IMR-90 (cell line): ENCODE data around the gene UPK3A.

Experiments
- CEBPB ChIP-seq: IDR thresholded peaks from 2 replicates; pipeline ENCODE4 v1.6.1; 2012; ENCODE audit warnings: low read depth, low read length, improper control_type of control experiment
- MAFK ChIP-seq: IDR thresholded peaks from 2 replicates; pipeline ENCODE4 v1.6.1; 2012; ENCODE audit warnings: low read depth, low read length, improper control_type of control experiment
- MAZ ChIP-seq: IDR thresholded peaks from 2 replicates; pipeline ENCODE4 v1.6.1; 2012; ENCODE audit warnings: low read depth, mild to moderate bottlenecking, low read length, improper control_type of control experiment, moderate library complexity, borderline replicate concordance
- MXI1 ChIP-seq: IDR thresholded peaks from 2 replicates; pipeline ENCODE4 v1.6.1; 2012; ENCODE audit warnings: low read depth, mild to moderate bottlenecking, low read length, moderate library complexity, borderline replicate concordance
- POLR2A ChIP-seq: IDR thresholded peaks from 2 replicates; pipeline ENCODE4 v1.6.1; 2012; ENCODE audit warnings: mild to moderate bottlenecking, low read depth, low read length
- RAD21 ChIP-seq: IDR thresholded peaks from 2 replicates; pipeline ENCODE4 v1.6.1; 2012; ENCODE audit warnings: low read length, improper control_type of control experiment
- RCOR1 ChIP-seq: IDR thresholded peaks from 2 replicates; pipeline ENCODE4 v1.6.1; 2012; ENCODE audit warnings: mild to moderate bottlenecking, low read length, improper control_type of control experiment; ENCODE audit not compliant: insufficient replicate concordance
- RFX5 ChIP-seq: IDR thresholded peaks from 2 replicates; pipeline ENCODE4 v1.8.0; 2012; ENCODE audit warnings: low read depth, mild to moderate bottlenecking, low read length, moderate library complexity
- SMC3 ChIP-seq: fragments of 150-350 bp; IDR thresholded peaks from 2 replicates; pipeline ENCODE4 v1.6.1; 2016; ENCODE audit warnings: low read depth, mild to moderate bottlenecking, antibody characterized with exemption, low read length, moderate library complexity
- USF2 ChIP-seq: fragments of 150-350 bp; IDR thresholded peaks from 2 replicates; pipeline ENCODE4 v1.6.1; 2017; ENCODE audit warnings: mild to moderate bottlenecking, antibody characterized with exemption, low read length, low read depth
- TF ChIP-seq, protein P1 (sequence below): conservative IDR thresholded peaks from 2 replicates; pipeline ENCODE4 v1.5.1; 2012; ENCODE audit warnings: mild to moderate bottlenecking, low read depth, low read length, improper control_type of control experiment

- TF ChIP-seq, protein P1, sequence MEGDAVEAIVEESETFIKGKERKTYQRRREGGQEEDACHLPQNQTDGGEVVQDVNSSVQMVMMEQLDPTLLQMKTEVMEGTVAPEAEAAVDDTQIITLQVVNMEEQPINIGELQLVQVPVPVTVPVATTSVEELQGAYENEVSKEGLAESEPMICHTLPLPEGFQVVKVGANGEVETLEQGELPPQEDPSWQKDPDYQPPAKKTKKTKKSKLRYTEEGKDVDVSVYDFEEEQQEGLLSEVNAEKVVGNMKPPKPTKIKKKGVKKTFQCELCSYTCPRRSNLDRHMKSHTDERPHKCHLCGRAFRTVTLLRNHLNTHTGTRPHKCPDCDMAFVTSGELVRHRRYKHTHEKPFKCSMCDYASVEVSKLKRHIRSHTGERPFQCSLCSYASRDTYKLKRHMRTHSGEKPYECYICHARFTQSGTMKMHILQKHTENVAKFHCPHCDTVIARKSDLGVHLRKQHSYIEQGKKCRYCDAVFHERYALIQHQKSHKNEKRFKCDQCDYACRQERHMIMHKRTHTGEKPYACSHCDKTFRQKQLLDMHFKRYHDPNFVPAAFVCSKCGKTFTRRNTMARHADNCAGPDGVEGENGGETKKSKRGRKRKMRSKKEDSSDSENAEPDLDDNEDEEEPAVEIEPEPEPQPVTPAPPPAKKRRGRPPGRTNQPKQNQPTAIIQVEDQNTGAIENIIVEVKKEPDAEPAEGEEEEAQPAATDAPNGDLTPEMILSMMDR, result no peak
- TF ChIP-seq POLR2A (no peak), USF2 (no peak), MXI1 (no peak), CEBPB (no peak), MAFK (no peak), RCOR1 (no peak), RFX5 (no peak), RAD21 (no peak), SMC3 (no peak), MAZ (no peak)
These were observed 52.8 kb downstream of the UPK3A start for GRCh38 chr22:45337536-45337935.
